Liver (tissue), 9 donors: ENCODE data around the gene INPP5A. TPM values are rescaled to one million over a fixed set of nuclear protein-coding genes. Genes with fewer than 3 reads are reported as not detected.

Experiments
- DNase-seq: peaks from one replicate; pipeline ENCODE4 v3.0.0-alpha.2; 2017; ENCODE audit warnings: low spot score
- H3K27ac ChIP-seq, 2 donors: one replicate each; pipeline ENCODE4 v1.7.0; 2013; ENCODE audit warnings: inconsistent platforms in 2 of 2, low read length in 2 of 2, control low read depth in 1 of 2, low read depth in 1 of 2, mild to moderate bottlenecking in 1 of 2
- H3K27me3 ChIP-seq, 4 donors: one replicate each; pipeline versions ENCODE4 v1.6.1 to v1.7.0; 2013; ENCODE audit warnings: low read length in 3 of 4, inconsistent platforms in 1 of 4, mild to moderate bottlenecking in 1 of 4, moderate library complexity in 1 of 4; ENCODE audit not compliant: control insufficient read depth in 4 of 4, insufficient read depth in 4 of 4
- H3K36me3 ChIP-seq, 4 donors: one replicate each; pipeline versions ENCODE4 v1.6.1 to v1.7.0; 2013; ENCODE audit warnings: low read length in 3 of 4, mild to moderate bottlenecking in 3 of 4, low read depth in 1 of 4, moderate library complexity in 1 of 4; ENCODE audit not compliant: control insufficient read depth in 4 of 4, insufficient read depth in 3 of 4
- H3K4me1 ChIP-seq, 4 donors: one replicate each; pipeline versions ENCODE4 v1.6.1 to v1.7.0; 2013; ENCODE audit warnings: low read length in 3 of 4, mild to moderate bottlenecking in 3 of 4, moderate library complexity in 1 of 4; ENCODE audit not compliant: control insufficient read depth in 4 of 4, insufficient read depth in 4 of 4
- H3K4me3 ChIP-seq, 3 donors: one replicate each; pipeline versions ENCODE4 v1.6.1 to v1.7.0; 2013; ENCODE audit warnings: low read length in 3 of 3, control low read depth in 1 of 3, low read depth in 1 of 3, mild to moderate bottlenecking in 1 of 3
- H3K9ac ChIP-seq, 2 donors: one replicate each; pipeline ENCODE4 v1.7.0; 2013; ENCODE audit warnings: low read length in 2 of 2, mild to moderate bottlenecking in 2 of 2, moderate library complexity in 2 of 2, control low read depth in 1 of 2, low read depth in 1 of 2
- H3K9me3 ChIP-seq, 4 donors: one replicate each; pipeline versions ENCODE4 v1.6.1 to v1.7.0; 2013; ENCODE audit warnings: low read length in 3 of 4; ENCODE audit not compliant: control insufficient read depth in 4 of 4
- ATF3 ChIP-seq: IDR thresholded peaks from 2 replicates; pipeline ENCODE4 v1.6.1; 2016; ENCODE audit warnings: antibody characterized with exemption
- CTCF ChIP-seq: fragments of 150-350 bp; IDR thresholded peaks from 2 replicates; pipeline ENCODE4 v1.5.1; 2017; ENCODE audit warnings: improper control_type of control experiment, low read depth, low read length; ENCODE audit not compliant: missing input control
- EGR1 ChIP-seq, 2 donors: IDR thresholded peaks; 2 replicates each; pipeline ENCODE4 v1.6.1; 2016 to 2018; ENCODE audit warnings: antibody characterized with exemption in 2 of 2, low read depth in 2 of 2
- FOXA1 ChIP-seq: IDR thresholded peaks from 2 replicates; pipeline ENCODE4 v1.6.1; 2016; ENCODE audit warnings: antibody characterized with exemption
- FOXA2 ChIP-seq: IDR thresholded peaks from 2 replicates; pipeline ENCODE4 v1.6.1; 2016; ENCODE audit warnings: antibody characterized with exemption
- GABPA ChIP-seq, 2 donors: IDR thresholded peaks in 1 of 2; conservative IDR thresholded peaks in 1 of 2; 2 replicates each; pipeline ENCODE4 v1.6.1; 2016; ENCODE audit warnings: antibody characterized with exemption in 2 of 2, mild to moderate bottlenecking in 1 of 2, moderate library complexity in 1 of 2
- HNF4A ChIP-seq, 2 donors: conservative IDR thresholded peaks; 2 replicates each; pipeline ENCODE4 v1.6.1; 2016; ENCODE audit warnings: antibody characterized with exemption in 2 of 2, mild to moderate bottlenecking in 2 of 2
- HNF4G ChIP-seq: IDR thresholded peaks from 2 replicates; pipeline ENCODE4 v1.6.1; 2016; ENCODE audit warnings: antibody characterized with exemption
- NR2F2 ChIP-seq: IDR thresholded peaks from 2 replicates; pipeline ENCODE4 v1.6.1; 2016; ENCODE audit warnings: antibody characterized with exemption
- RAD21 ChIP-seq, 2 donors: IDR thresholded peaks; 2 replicates each; pipeline ENCODE4 v1.6.1; 2016; ENCODE audit warnings: antibody characterized with exemption in 2 of 2, mild to moderate bottlenecking in 2 of 2
- TAF1 ChIP-seq: conservative IDR thresholded peaks from 2 replicates; pipeline ENCODE4 v1.6.1; 2016; ENCODE audit warnings: antibody characterized with exemption, mild to moderate bottlenecking
- WGBS: extraction: QIAGEN DNeasy Blood & Tissue Kit; methylation state at CpG from one replicate; pipeline ENCODE4 v1.1.7; 2013; 5-methylcytosine and 5-hydroxymethylcytosine counted together
- polyA plus RNA-seq, 2 donors: library from polyadenylated mRNA; stranded (reverse) in 1 of 2; unstranded in 1 of 2; fragments of 200-250 nt in 1 of 2; fragments of >200 nt in 1 of 2; fragmentation: Nextera tagmentation in 1 of 2; extraction: Ambion mirVana in 1 of 2; gene quantifications; one replicate each; pipeline versions ENCODE4 v1.2.1 to v1.2.3, GENCODE V29; 2013 to 2015
- total RNA-seq, 2 donors: library from RNA; depleted of rRNA; stranded (reverse); fragments of >200 nt; gene quantifications; one replicate each; pipeline ENCODE4 v1.2.3, GENCODE V29; 2014
- TF ChIP-seq, protein P1 (sequence below): IDR thresholded peaks from 2 replicates; pipeline ENCODE4 v1.6.1; 2016; ENCODE audit warnings: antibody characterized with exemption
- TF ChIP-seq, protein P2 (sequence below): IDR thresholded peaks from 2 replicates; pipeline ENCODE4 v1.6.1; 2016; ENCODE audit warnings: antibody characterized with exemption
- donor health status: healthy.
- donor health status: healthy.
- donor health status: healthy.
- donor health status: healthy.
- donor health status: healthy.

The INPP5A gene
- total and polyA plus RNA-seq, 4 donors, result 4.3 to 26.5 (median 10.9) TPM

DNA sequence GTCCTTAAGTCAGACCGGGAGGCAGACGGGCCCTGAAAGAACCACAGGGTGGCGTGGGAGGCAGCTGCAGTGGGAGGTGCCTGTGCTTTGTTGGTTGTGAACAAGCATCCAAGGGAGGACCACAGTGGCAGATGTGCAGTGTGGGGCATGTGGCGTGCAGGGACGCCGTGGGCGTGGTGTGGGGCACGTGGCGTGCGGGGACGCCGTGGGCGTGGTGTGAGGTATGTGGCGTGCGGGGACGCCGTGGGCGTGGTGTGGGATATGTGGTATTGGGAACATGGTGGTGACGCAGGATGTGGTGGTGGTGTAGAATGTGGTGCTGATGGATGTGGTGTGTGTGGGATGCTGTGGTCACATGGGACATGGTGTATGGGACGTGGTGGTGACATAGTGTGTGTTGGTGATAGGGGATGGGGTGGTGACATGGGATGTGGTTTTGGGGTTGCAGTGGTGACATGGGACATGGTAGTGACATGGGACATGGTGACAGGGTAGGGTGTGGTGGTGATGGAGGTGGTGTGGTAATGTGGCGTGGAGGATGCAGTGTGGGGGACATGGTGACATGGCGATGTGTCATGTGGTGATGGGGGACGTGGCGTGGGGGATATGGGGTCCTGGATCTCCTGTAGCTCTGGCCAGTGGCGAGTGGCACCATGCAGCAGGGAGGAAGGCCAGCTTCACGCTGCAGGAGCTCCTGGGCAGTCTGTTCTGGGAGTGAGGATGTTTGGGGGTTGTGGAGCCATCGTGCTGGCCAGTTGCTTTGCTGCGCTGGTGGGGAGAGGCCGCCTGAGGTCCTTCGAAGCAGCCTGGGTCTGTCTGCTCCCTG lies 78.8 kb downstream of the INPP5A start:
- no peaks in the 10 kb centered on the region for H3K36me3 ChIP-seq
- 92% methylated on average over 30 of the region's 30 CpGs for WGBS
- peaks cover 0 to 3% (median 0%) of the 10 kb centered on the region in 4 donors for H3K4me1 ChIP-seq
- H3K4me3 ChIP-seq, result no peak overlapping the region
- no peak for TF ChIP-seq FOXA1
- no peaks in the 10 kb centered on the region for H3K27me3 ChIP-seq
- DNase-seq, result no peak
- no peak overlapping the region for H3K27ac ChIP-seq
- peaks cover 0 to 2% (median under 1%) of the 10 kb centered on the region in 4 donors for H3K9me3 ChIP-seq
- no peak overlapping the region for H3K9ac ChIP-seq

DNA sequence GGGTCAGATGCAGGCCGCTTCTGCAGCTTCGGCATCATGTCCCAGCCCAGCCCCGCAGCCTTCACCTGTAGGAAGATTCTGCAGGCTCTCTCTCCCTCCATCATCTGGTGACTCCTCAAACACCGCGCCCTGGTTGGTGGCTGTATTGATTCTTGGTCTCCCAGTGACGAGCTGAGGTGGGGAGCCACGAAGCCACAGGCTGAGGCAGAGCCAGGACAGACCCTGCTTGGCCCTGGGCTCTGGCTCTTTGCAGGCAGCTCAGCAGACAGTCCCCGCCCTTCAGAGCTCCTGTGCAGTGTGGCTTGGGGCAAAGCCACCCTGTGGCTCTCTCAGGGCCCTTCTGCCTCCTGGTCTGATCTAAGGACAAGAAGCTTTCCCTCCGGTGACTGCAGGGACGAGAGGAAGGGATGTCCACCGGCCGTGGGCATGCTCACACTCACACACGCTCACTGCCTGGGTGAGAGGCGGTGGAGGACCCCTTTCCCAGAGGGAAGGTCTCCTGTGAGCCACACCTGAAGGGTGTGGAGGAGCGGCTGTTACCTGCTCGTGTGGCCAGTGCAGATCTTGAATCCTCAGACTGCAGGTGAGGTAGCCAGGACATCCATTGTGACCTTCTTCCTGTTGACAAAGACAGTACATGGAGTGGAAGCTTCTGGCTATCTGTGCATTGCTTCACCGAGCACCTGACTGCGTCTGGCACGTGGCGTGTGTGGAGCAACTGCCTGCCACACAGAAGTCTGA lies 79.6 kb downstream of the INPP5A start:
- Histone ChIP-seq H3K36me3 (no peaks in the 10 kb centered on the region), H3K4me1 (peaks cover 0 to 3% (median 0%) of the 10 kb centered on the region in 4 donors), H3K4me3 (no peak overlapping the region), H3K9ac (no peak overlapping the region), H3K27me3 (no peaks in the 10 kb centered on the region), H3K27ac (no peak overlapping the region), H3K9me3 (peaks cover 0 to 2% (median under 1%) of the 10 kb centered on the region in 4 donors)
- 94% methylated on average over 20 of the region's 20 CpGs for WGBS
- DNase-seq, result no peak
- TF ChIP-seq EGR1 (IDR thresholded peaks at IDR 0.05; ENCODE audit: low read depth in 2 of 2) (no peak), FOXA2 (no peak), TAF1 (no peak), GABPA (IDR thresholded peaks at IDR 0.05 in 1 of 2, conservative IDR thresholded peaks at IDR 0.05 in 1 of 2) (no peak), RAD21 (IDR thresholded peaks at IDR 0.05) (no peak), ATF3 (no peak), HNF4G (no peak), HNF4A (conservative IDR thresholded peaks at IDR 0.05) (no peak), NR2F2 (no peak), FOXA1 (no peak), CTCF (no peak)
- TF ChIP-seq, protein P1, sequence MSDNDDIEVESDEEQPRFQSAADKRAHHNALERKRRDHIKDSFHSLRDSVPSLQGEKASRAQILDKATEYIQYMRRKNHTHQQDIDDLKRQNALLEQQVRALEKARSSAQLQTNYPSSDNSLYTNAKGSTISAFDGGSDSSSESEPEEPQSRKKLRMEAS, result no peak
- TF ChIP-seq, protein P2, sequence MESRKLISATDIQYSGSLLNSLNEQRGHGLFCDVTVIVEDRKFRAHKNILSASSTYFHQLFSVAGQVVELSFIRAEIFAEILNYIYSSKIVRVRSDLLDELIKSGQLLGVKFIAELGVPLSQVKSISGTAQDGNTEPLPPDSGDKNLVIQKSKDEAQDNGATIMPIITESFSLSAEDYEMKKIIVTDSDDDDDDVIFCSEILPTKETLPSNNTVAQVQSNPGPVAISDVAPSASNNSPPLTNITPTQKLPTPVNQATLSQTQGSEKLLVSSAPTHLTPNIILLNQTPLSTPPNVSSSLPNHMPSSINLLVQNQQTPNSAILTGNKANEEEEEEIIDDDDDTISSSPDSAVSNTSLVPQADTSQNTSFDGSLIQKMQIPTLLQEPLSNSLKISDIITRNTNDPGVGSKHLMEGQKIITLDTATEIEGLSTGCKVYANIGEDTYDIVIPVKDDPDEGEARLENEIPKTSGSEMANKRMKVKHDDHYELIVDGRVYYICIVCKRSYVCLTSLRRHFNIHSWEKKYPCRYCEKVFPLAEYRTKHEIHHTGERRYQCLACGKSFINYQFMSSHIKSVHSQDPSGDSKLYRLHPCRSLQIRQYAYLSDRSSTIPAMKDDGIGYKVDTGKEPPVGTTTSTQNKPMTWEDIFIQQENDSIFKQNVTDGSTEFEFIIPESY, result no peak
